Osteoblast (primary cell): ENCODE measurements around the gene SRRM2. TPM values are rescaled to one million over a fixed set of nuclear protein-coding genes. Genes with fewer than 3 reads are reported as not detected.

Experiments
- DNase-seq: peaks from one replicate; pipeline ENCODE4 v3.0.0; 2011; ENCODE audit warnings: low spot score, mixed read lengths; ENCODE audit not compliant: insufficient read length; ENCODE audit errors: missing footprints
- H2AFZ ChIP-seq: 2 replicates; pipeline ENCODE4 v1.6.0; 2011; ENCODE audit warnings: mild to moderate bottlenecking, low read length
- H3K27ac ChIP-seq: 2 replicates; pipeline ENCODE4 v1.5.1; 2011; ENCODE audit warnings: mild to moderate bottlenecking, low read depth, low read length, moderate library complexity
- H3K27me3 ChIP-seq: 2 replicates; pipeline ENCODE4 v1.6.0; 2012; ENCODE audit warnings: mild to moderate bottlenecking, control low read depth, inconsistent platforms, low read length, moderate library complexity; ENCODE audit not compliant: insufficient read depth
- H3K36me3 ChIP-seq: 2 replicates; pipeline ENCODE4 v1.5.1; 2011; ENCODE audit warnings: mild to moderate bottlenecking, low read length, control low read depth, moderate library complexity; ENCODE audit not compliant: insufficient read depth
- H3K4me1 ChIP-seq: 2 replicates; pipeline ENCODE4 v1.5.1; 2011; ENCODE audit warnings: mild to moderate bottlenecking, low read length, control low read depth, moderate library complexity; ENCODE audit not compliant: insufficient read depth
- H3K4me2 ChIP-seq: 2 replicates; pipeline ENCODE4 v1.6.0; 2011; ENCODE audit warnings: mild to moderate bottlenecking, low read length; ENCODE audit not compliant: insufficient read depth
- H3K4me3 ChIP-seq: fragments of 200-600 bp; sonication (generic); 3 replicates; pipeline ENCODE4 v1.5.1; 2012; ENCODE audit warnings: mild to moderate bottlenecking, low read length, inconsistent platforms; ENCODE audit not compliant: insufficient read depth
- H3K79me2 ChIP-seq: 2 replicates; pipeline ENCODE4 v1.6.0; 2012; ENCODE audit warnings: mild to moderate bottlenecking, low read length, control low read depth, inconsistent platforms; ENCODE audit not compliant: insufficient read depth
- H3K9me3 ChIP-seq: 2 replicates; pipeline ENCODE4 v1.5.1; 2011; ENCODE audit warnings: low read depth, low read length, control low read depth
- H4K20me1 ChIP-seq: 2 replicates; pipeline ENCODE4 v1.6.0; 2012; ENCODE audit warnings: mild to moderate bottlenecking, low read length, control low read depth; ENCODE audit not compliant: insufficient read depth
- CTCF ChIP-seq: IDR thresholded peaks from 2 replicates; pipeline ENCODE4 v1.5.1; 2011; ENCODE audit warnings: mild to moderate bottlenecking, low read depth, low read length, moderate library complexity; ENCODE audit errors: extremely low read depth
- total RNA-seq: library from RNA; depleted of rRNA; stranded (reverse); fragments of >200 nt; gene quantifications from 2 replicates; pipeline ENCODE4 v1.2.3, GENCODE V29; 2012

SRRM2 gene
- total RNA-seq, 1 donor = 56.8 TPM

GRCh38 chr16:2717383-2718263, 34.8 kb upstream of the SRRM2 start:
- Histone ChIP-seq H2AFZ (no peak overlapping the region), H3K4me2 (no peak overlapping the region), H3K4me3 (no peak overlapping the region), H3K27ac (no peak overlapping the region), H3K4me1 (no peaks in the 10 kb centered on the region), H3K36me3 (no peaks in the 10 kb centered on the region), H3K27me3 (no peaks in the 10 kb centered on the region), H3K9me3 (no peaks in the 10 kb centered on the region), H4K20me1 (peaks cover 4% of the 10 kb centered on the region), H3K79me2 (no peaks in the 10 kb centered on the region)
- TF ChIP-seq CTCF = no peak
- DNase-seq = peak; percentile 77

- H4K20me1 ChIP-seq = peaks cover 4% of the 10 kb centered on the region
- DNase-seq = peak; percentile 69
- no peaks in the 10 kb centered on the region for H3K9me3 ChIP-seq
- no peak overlapping the region for H3K27ac ChIP-seq
- H3K27me3 ChIP-seq = no peaks in the 10 kb centered on the region
- H3K79me2 ChIP-seq = no peaks in the 10 kb centered on the region
- H3K36me3 ChIP-seq = no peaks in the 10 kb centered on the region
- no peak for TF ChIP-seq CTCF
- no peak overlapping the region for H3K4me2 ChIP-seq
- no peak overlapping the region for H2AFZ ChIP-seq
- H3K4me1 ChIP-seq = no peaks in the 10 kb centered on the region
- H3K4me3 ChIP-seq = no peak overlapping the region
These were observed 32.9 kb upstream of the SRRM2 start for GRCh38 chr16:2719328-2720063.

DNA sequence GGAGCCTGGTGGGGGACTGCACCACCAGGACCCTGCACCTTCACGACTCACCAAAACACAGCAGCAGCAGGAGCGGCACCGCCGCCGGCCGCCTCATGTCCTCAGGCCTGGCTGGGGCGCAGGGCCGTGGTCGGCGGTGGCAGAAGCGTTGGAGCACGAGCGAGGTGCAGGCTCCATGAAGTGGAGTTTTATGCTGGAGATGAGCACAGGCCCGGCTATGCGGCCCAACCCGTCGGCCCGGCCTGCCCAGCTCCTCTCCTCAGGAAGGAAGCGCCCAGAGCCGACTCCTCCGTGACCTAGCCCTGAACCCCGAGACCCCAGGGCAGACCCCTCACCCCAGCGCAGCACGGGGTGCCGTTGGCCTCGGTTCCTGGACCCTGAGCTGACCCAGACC, 32.4 kb upstream of the SRRM2 start, which contains the start of gene PRSS27:
Gene PRSS27 (minus strand): TSS at position 161 of the 394 bp plus-strand sequence. CDS start 64 bp downstream, at position 97.
- Histone ChIP-seq H3K4me3 (peak within 1 kb of the TSS; percentile 74), H3K27me3 (no peaks in the 10 kb centered on the region), H3K9me3 (no peaks in the 10 kb centered on the region), H3K4me1 (no peaks in the 10 kb centered on the region), H4K20me1 (peaks cover 4% of the 10 kb centered on the region), H3K36me3 (no peaks in the 10 kb centered on the region), H3K4me2 (peak within 1 kb of the TSS; percentile 67), H2AFZ (peak within 1 kb of the TSS; percentile 35), H3K79me2 (no peaks in the 10 kb centered on the region), H3K27ac (no peak within 1 kb of the TSS)
- DNase-seq = peak; percentile 56
- TF ChIP-seq CTCF = no peak
